ENCODE measurements around the gene APBB2.

DNA sequence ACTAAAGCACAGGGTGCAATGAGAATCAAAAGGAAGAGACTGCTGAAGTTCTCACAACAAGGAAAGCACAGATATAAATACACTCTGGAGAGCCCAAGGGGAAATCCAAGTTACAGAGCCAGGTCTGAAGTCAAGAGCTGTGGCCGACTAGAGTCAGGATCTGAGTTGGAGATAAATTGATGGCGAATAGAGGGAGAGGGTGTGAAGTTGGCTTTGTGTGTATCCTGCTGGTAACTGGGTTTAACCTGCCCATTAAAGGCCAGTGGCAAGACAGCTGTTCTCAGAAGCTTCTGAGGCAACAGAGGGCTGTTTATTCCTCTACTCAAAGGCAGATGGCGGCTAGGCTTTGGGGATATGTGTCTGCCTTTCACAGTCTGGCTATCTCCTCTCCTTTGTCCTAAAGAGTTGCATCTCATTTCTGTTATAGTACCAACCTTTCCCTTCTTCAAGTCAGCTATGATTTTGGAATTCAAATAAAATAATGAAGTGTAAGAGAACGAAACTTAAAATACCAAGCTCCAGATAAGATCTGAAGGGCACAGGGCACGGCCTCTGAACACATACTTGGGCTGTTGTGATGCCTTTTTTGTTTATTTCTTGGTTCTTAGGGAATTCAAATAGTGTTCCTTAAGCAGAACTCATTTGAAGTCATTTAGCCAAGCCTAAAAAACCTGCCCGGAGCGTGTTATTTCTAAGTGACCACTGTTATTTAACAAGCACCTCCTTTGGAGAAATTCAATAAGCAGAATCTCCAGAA is 142.1 kb downstream of the APBB2 start:
- TF ChIP-seq CTCF (IDR thresholded peaks at IDR 0.05) (no peak), TP53 (CRISPR knock-in tag; IDR thresholded peaks at IDR 0.05) (no peak), ZBTB21 (CRISPR knock-in tag; IDR thresholded peaks at IDR 0.05; ENCODE audit: borderline replicate concordance) (no peak), USF2 (CRISPR knock-in tag; IDR thresholded peaks at IDR 0.05) (no peak), MAX (CRISPR knock-in tag; IDR thresholded peaks at IDR 0.05) (no peak), TEAD4 (CRISPR knock-in tag; IDR thresholded peaks at IDR 0.05) (no peak), ARID4B (CRISPR knock-in tag; IDR thresholded peaks at IDR 0.05; ENCODE audit: borderline replicate concordance) (no peak)
- TF ChIP-seq, protein P1, sequence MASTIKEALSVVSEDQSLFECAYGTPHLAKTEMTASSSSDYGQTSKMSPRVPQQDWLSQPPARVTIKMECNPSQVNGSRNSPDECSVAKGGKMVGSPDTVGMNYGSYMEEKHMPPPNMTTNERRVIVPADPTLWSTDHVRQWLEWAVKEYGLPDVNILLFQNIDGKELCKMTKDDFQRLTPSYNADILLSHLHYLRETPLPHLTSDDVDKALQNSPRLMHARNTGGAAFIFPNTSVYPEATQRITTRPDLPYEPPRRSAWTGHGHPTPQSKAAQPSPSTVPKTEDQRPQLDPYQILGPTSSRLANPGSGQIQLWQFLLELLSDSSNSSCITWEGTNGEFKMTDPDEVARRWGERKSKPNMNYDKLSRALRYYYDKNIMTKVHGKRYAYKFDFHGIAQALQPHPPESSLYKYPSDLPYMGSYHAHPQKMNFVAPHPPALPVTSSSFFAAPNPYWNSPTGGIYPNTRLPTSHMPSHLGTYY (CRISPR knock-in tag; IDR thresholded peaks at IDR 0.05): no peak
